Mesothelial cell of epicardium (in vitro differentiated cells): Measurements from ENCODE around the gene TMEM271. TPM values are rescaled to one million over a fixed set of nuclear protein-coding genes. Genes with fewer than 3 reads are reported as not detected.

ENCODE experiments used
- DNase-seq, 2 experiments: peaks; one replicate each; pipeline ENCODE4 v3.0.0; 2021; ENCODE audit warnings: low spot score in 2 of 2; ENCODE audit not compliant: unreplicated experiment in 2 of 2
- H3K27ac Mint-ChIP-seq: 2 replicates; pipeline ENCODE4 v1.8.0; 2021; ENCODE audit warnings: mixed read lengths
- H3K27me3 Mint-ChIP-seq: 2 replicates; pipeline ENCODE4 v1.8.0; 2021; ENCODE audit warnings: low read depth, mixed read lengths
- H3K36me3 Mint-ChIP-seq: 2 replicates; pipeline ENCODE4 v1.8.0; 2021; ENCODE audit warnings: mixed read lengths
- H3K4me1 Mint-ChIP-seq: 2 replicates; pipeline ENCODE4 v1.8.0; 2021; ENCODE audit warnings: mixed read lengths
- H3K4me3 Mint-ChIP-seq: 2 replicates; pipeline ENCODE4 v1.8.0; 2021; ENCODE audit warnings: mild to moderate bottlenecking, moderate library complexity, mixed read lengths
- H3K9me3 Mint-ChIP-seq: 2 replicates; pipeline ENCODE4 v1.8.0; 2021; ENCODE audit warnings: mixed read lengths
- CTCF ChIP-seq: fragments of 200-600 bp; sonication (generic); IDR thresholded peaks from one replicate; pipeline ENCODE4 v1.5.0; 2021; ENCODE audit warnings: antibody characterized with exemption; ENCODE audit not compliant: unreplicated experiment
- total RNA-seq: library from RNA; stranded (reverse); gene quantifications from 3 replicates; pipeline ENCODE4 v1.2.1, GENCODE V29; 2021

TMEM271 gene
- total RNA-seq, 1 donor from 2014 or later, result not detected

- Mint-ChIP-seq H3K9me3 (peaks cover 10% of the 10 kb centered on the region), H3K36me3 (no peaks in the 10 kb centered on the region), H3K4me3 (no peak overlapping the region), H3K27ac (no peak overlapping the region), H3K27me3 (peaks cover 49% of the 10 kb centered on the region), H3K4me1 (no peaks in the 10 kb centered on the region)
- DNase-seq, result no peak
- TF ChIP-seq CTCF, result no peak
Observed at GRCh38 chr4:587671-588350, 11.7 kb upstream of the TMEM271 start.

GRCh38 chr4:583820-584219 lies 7.7 kb upstream of the TMEM271 start:
- no peaks in the 10 kb centered on the region for H3K36me3 Mint-ChIP-seq
- peaks cover 7% of the 10 kb centered on the region for H3K9me3 Mint-ChIP-seq
- H3K4me1 Mint-ChIP-seq, result no peaks in the 10 kb centered on the region
- TF ChIP-seq CTCF, result no peak
- no peak overlapping the region for H3K4me3 Mint-ChIP-seq
- H3K27ac Mint-ChIP-seq, result no peak overlapping the region
- no peak for DNase-seq
- peaks cover 71% of the 10 kb centered on the region for H3K27me3 Mint-ChIP-seq

- H3K27me3 Mint-ChIP-seq, result peaks cover 76% of the 10 kb centered on the region
- DNase-seq, result no peak
- H3K4me3 Mint-ChIP-seq, result no peak overlapping the region
- H3K9me3 Mint-ChIP-seq, result peaks cover 7% of the 10 kb centered on the region
- TF ChIP-seq CTCF, result no peak
- H3K27ac Mint-ChIP-seq, result no peak overlapping the region
- H3K36me3 Mint-ChIP-seq, result no peaks in the 10 kb centered on the region
- peaks cover 7% of the 10 kb centered on the region for H3K4me1 Mint-ChIP-seq
Observed at GRCh38 chr4:581753-582361, 5.8 kb upstream of the TMEM271 start.

GRCh38 chr4:581181-581580 lies 5.1 kb upstream of the TMEM271 start:
- H3K9me3 Mint-ChIP-seq, result peaks cover 7% of the 10 kb centered on the region
- DNase-seq, result no peak
- no peak overlapping the region for H3K27ac Mint-ChIP-seq
- peaks cover 7% of the 10 kb centered on the region for H3K4me1 Mint-ChIP-seq
- no peak overlapping the region for H3K4me3 Mint-ChIP-seq
- TF ChIP-seq CTCF, result no peak
- H3K27me3 Mint-ChIP-seq, result peaks cover 74% of the 10 kb centered on the region
- no peaks in the 10 kb centered on the region for H3K36me3 Mint-ChIP-seq

GRCh38 chr4:579543-580175 lies 3.6 kb upstream of the TMEM271 start:
- Mint-ChIP-seq H3K36me3 (no peaks in the 10 kb centered on the region), H3K27ac (no peak overlapping the region), H3K9me3 (peaks cover 7% of the 10 kb centered on the region), H3K4me3 (no peak overlapping the region), H3K4me1 (peaks cover 7% of the 10 kb centered on the region), H3K27me3 (peaks cover 69% of the 10 kb centered on the region)
- DNase-seq, result no peak
- TF ChIP-seq CTCF, result no peak
